Central memory CD8-positive, alpha-beta T cell (primary cell): ENCODE measurements around the gene BABAM2.
"Not testable (repeated sequence)": the region's sequence is repeated elsewhere in the genome, so short reads cannot be mapped to it uniquely, and the experiment has no call there.

Experiments
- ATAC-seq: fragments of 150-1000 bp; cut with Tn5 transposase; replicated peaks from 2 replicates; pipeline ENCODE4 v1.10.0; 2022; ENCODE audit warnings: mild to moderate bottlenecking, moderate FRiP score, moderate number of reproducible peaks; ENCODE audit not compliant: poor library complexity, severe bottlenecking; ENCODE audit errors: extremely low read depth
- DNase-seq, 2 donors: peaks; one replicate each; pipeline ENCODE4 v3.0.0; 2021; ENCODE audit warnings: low spot score in 2 of 2
- H3K27ac Mint-ChIP-seq: one replicate; pipeline ENCODE4 v1.8.0; 2022; ENCODE audit warnings: low read depth, mild to moderate bottlenecking, moderate library complexity, mixed read lengths
- H3K27me3 Mint-ChIP-seq: one replicate; pipeline ENCODE4 v1.8.0; 2022; ENCODE audit warnings: mixed read lengths
- H3K36me3 Mint-ChIP-seq: one replicate; pipeline ENCODE4 v1.8.0; 2022; ENCODE audit warnings: mild to moderate bottlenecking, moderate library complexity, mixed read lengths; ENCODE audit not compliant: insufficient read depth
- H3K4me1 Mint-ChIP-seq: one replicate; pipeline ENCODE4 v1.8.0; 2022; ENCODE audit warnings: mixed read lengths
- H3K4me3 Mint-ChIP-seq: one replicate; pipeline ENCODE4 v1.8.0; 2022; ENCODE audit warnings: mild to moderate bottlenecking, moderate library complexity, mixed read lengths
- H3K9me3 Mint-ChIP-seq: one replicate; pipeline ENCODE4 v1.8.0; 2022; ENCODE audit warnings: mixed read lengths

BABAM2 gene

DNA sequence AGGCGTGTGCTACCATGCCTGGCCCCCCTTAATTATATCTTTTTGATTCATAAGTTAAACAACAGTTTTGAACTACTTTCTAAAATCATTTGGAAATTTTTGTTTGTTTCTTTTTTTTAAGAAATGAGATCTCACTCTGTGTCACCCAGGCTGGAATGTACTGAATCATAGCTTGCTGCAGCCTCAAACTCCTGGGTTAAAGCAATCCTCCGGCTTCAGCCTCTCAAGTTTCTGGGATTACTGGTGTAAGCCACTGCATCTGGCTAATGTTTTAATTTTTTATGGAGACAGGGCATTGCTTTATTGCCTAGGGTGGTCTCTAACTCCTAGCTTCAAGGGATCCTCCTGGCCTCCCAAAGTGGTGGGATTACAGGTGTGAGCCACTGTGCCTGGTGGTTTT is 71.5 kb downstream of the BABAM2 start:
- no peaks in the 10 kb centered on the region for H3K9me3 Mint-ChIP-seq
- H3K27ac Mint-ChIP-seq = no peak overlapping the region
- DNase-seq (no peak), ATAC-seq (no peak)
- no peaks in the 10 kb centered on the region for H3K27me3 Mint-ChIP-seq
- H3K4me3 Mint-ChIP-seq = no peak overlapping the region
- peaks cover 2% of the 10 kb centered on the region for H3K36me3 Mint-ChIP-seq
- peaks cover 53% of the 10 kb centered on the region for H3K4me1 Mint-ChIP-seq

GRCh38 chr2:27963472-27963871 is 72.9 kb downstream of the BABAM2 start:
- no peak overlapping the region for H3K27ac Mint-ChIP-seq
- no peak for DNase-seq
- no peak for ATAC-seq
- peaks cover 4% of the 10 kb centered on the region for H3K36me3 Mint-ChIP-seq
- peaks cover 46% of the 10 kb centered on the region for H3K4me1 Mint-ChIP-seq
- H3K9me3 Mint-ChIP-seq = peaks cover 5% of the 10 kb centered on the region
- no peak overlapping the region for H3K4me3 Mint-ChIP-seq
- H3K27me3 Mint-ChIP-seq = no peaks in the 10 kb centered on the region

GRCh38 chr2:27964067-27964466 is 73.5 kb downstream of the BABAM2 start:
- Mint-ChIP-seq H3K36me3 (peaks cover 7% of the 10 kb centered on the region), H3K4me1 (peaks cover 41% of the 10 kb centered on the region), H3K27me3 (no peaks in the 10 kb centered on the region), H3K4me3 (no peak overlapping the region), H3K27ac (no peak overlapping the region), H3K9me3 (peaks cover 8% of the 10 kb centered on the region)
- no peak for ATAC-seq
- DNase-seq = no peak

- no peak for DNase-seq
- H3K4me3 Mint-ChIP-seq = no peak overlapping the region
- ATAC-seq = peak; percentile 89
- peak overlapping the region; percentile 78 for H3K27ac Mint-ChIP-seq
- no peaks in the 10 kb centered on the region for H3K27me3 Mint-ChIP-seq
- peaks cover 12% of the 10 kb centered on the region for H3K9me3 Mint-ChIP-seq
- H3K4me1 Mint-ChIP-seq = peaks cover 30% of the 10 kb centered on the region
- peaks cover 7% of the 10 kb centered on the region for H3K36me3 Mint-ChIP-seq
These were observed 75.3 kb downstream of the BABAM2 start for GRCh38 chr2:27965841-27966240.

DNA sequence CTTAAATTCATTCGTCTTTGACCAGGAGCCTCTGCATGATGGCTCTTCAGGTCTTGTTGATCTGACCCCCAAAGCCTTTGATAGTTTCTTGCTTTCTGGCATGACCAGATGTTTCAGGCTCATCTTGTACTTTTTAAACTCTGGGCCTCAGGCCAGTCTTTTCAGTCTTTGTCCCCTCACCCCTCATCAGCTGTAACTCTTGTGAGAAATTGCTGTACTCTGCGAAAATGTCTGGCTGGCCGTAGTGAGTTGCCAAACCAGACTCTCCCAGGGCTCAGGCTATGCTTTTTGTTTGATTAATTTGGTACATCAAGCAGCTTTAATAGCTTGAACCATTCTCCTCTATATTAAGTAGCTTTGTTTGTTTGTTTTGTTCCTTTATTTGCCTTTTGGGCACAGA is 75.9 kb downstream of the BABAM2 start:
- DNase-seq (no peak), ATAC-seq (no peak)
- H3K4me3 Mint-ChIP-seq = no peak overlapping the region
- peaks cover 7% of the 10 kb centered on the region for H3K36me3 Mint-ChIP-seq
- H3K27ac Mint-ChIP-seq = no peak overlapping the region
- H3K9me3 Mint-ChIP-seq = peaks cover 12% of the 10 kb centered on the region
- peaks cover 25% of the 10 kb centered on the region for H3K4me1 Mint-ChIP-seq
- H3K27me3 Mint-ChIP-seq = no peaks in the 10 kb centered on the region

DNA sequence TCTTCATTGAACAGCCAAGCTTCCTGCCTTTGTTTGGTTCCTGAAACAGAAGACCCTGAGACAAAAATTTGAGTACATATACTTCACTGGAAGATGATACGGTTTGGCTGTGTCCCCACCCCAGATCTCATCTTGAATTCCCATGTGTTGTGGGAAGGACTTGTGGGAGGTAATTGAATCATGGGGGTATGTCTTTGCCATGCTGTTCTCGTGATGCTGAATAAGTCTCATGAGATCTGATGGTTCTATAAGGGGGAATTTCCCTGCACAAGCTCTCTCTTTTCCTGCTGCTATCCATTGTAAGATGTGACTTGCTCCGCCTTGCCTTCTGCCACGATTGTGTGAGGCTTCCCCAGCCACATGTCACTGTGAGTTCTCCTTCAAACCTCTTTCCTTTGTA is 76.5 kb downstream of the BABAM2 start:
- no peaks in the 10 kb centered on the region for H3K27me3 Mint-ChIP-seq
- H3K36me3 Mint-ChIP-seq = peaks cover 7% of the 10 kb centered on the region
- no peak for DNase-seq
- no peak overlapping the region for H3K4me3 Mint-ChIP-seq
- peaks cover 12% of the 10 kb centered on the region for H3K9me3 Mint-ChIP-seq
- H3K27ac Mint-ChIP-seq = no peak overlapping the region
- ATAC-seq = no peak
- H3K4me1 Mint-ChIP-seq = peaks cover 25% of the 10 kb centered on the region

DNA sequence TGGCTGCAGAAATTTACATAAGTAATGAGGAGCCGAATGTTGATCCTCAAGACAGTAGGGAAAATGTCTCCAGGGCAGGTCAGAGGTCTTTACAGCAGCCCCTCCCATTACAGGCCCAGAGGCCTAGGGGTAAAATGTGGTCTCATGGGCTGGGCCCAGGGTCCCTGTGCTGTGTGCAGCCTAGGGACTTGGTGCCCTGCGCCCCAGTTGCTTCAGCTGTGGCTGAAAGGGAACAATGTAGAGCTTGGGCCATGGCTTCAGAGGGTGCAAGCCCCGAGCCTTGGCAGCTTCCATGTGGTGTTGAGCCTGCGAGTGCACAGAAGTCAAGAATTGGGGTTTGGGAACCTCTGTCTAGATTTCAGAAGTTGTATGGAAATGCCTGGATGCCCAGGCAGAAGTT is 77.5 kb downstream of the BABAM2 start:
- peaks cover 25% of the 10 kb centered on the region for H3K4me1 Mint-ChIP-seq
- not testable (repeated sequence) for H3K27ac Mint-ChIP-seq, ATAC-seq, H3K36me3 Mint-ChIP-seq, DNase-seq, H3K27me3 Mint-ChIP-seq, H3K4me3 Mint-ChIP-seq
- peaks cover 12% of the 10 kb centered on the region for H3K9me3 Mint-ChIP-seq

GRCh38 chr2:27968957-27969356 is 78.4 kb downstream of the BABAM2 start:
- DNase-seq, H3K27ac Mint-ChIP-seq, H3K4me3 Mint-ChIP-seq, H3K36me3 Mint-ChIP-seq, ATAC-seq, H3K27me3 Mint-ChIP-seq: not testable (repeated sequence)
- Mint-ChIP-seq H3K4me1 (peaks cover 25% of the 10 kb centered on the region), H3K9me3 (peaks cover 12% of the 10 kb centered on the region)

DNA sequence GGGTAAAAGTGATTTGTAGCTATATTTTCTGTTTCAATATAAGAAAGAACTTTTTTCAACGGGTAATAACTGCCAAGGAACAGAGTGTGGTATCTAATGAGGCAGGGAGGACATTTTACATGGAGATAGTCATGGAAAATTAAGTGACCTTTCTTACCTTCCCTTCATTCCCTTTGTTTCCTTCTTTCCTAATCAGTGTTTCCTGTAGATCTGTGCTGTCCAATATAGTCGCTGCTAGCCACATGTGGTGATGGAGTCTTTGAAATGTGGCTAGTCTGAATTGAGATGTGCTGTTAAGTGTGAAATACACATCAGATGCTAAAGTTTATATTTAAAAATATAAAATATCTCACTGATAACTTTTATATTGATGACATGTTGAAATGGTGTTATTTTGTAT is 81.8 kb downstream of the BABAM2 start:
- H3K4me1 Mint-ChIP-seq = peaks cover 9% of the 10 kb centered on the region
- H3K9me3 Mint-ChIP-seq = peaks cover 12% of the 10 kb centered on the region
- ATAC-seq = no peak
- no peak for DNase-seq
- H3K27ac Mint-ChIP-seq = no peak overlapping the region
- H3K27me3 Mint-ChIP-seq = no peaks in the 10 kb centered on the region
- H3K4me3 Mint-ChIP-seq = no peak overlapping the region
- H3K36me3 Mint-ChIP-seq = peaks cover 8% of the 10 kb centered on the region

DNA sequence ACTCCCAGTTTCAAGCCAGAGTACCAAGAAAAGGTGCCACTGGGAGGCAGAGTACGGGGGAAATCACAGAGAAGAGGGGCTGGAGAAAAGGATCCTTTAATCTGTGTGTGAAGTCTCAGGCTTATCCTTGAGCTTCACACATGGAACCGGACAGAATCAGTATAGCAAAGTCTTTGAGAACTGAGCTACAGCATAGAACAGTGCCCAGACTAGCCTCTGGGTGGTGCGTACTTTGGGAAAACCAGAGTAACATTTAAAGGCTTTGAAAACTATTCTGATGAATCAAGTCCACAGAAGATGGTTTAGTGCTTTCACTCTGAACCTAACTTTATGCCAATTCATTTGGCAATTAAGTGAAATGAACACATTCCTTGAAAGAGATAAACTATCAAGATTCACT is 83.1 kb downstream of the BABAM2 start:
- ATAC-seq (no peak), DNase-seq (no peak)
- Mint-ChIP-seq H3K27ac (no peak overlapping the region), H3K4me3 (no peak overlapping the region), H3K4me1 (peaks cover 12% of the 10 kb centered on the region), H3K27me3 (no peaks in the 10 kb centered on the region), H3K9me3 (peaks cover 7% of the 10 kb centered on the region), H3K36me3 (peaks cover 5% of the 10 kb centered on the region)

DNA sequence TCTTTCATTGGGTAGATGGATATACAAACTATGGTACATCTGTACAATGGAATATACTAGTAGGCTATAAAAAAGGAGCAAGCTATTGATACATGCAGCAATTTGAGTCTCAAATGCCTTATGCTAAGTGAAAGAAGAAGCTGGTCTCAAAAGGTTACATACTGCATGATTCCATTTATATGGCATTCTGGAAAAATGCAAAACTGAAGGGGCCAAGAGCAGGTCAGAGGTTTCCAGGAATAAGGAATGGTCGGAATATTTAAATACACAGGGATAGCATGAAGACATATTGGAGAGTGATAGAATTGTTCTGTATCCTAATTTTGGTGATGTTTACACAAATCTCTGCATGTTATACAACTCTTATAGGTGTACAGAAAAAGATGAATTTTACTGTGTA is 85.8 kb downstream of the BABAM2 start:
- H3K36me3 Mint-ChIP-seq = peaks cover 2% of the 10 kb centered on the region
- H3K27ac Mint-ChIP-seq = no peak overlapping the region
- H3K27me3 Mint-ChIP-seq = no peaks in the 10 kb centered on the region

GRCh38 chr2:27977731-27978312 is 87.3 kb downstream of the BABAM2 start:
- no peak for DNase-seq
- no peak for ATAC-seq
- Mint-ChIP-seq H3K27ac (peak overlapping the region; percentile 69), H3K4me1 (peaks cover 19% of the 10 kb centered on the region), H3K36me3 (peaks cover 2% of the 10 kb centered on the region), H3K4me3 (no peak overlapping the region), H3K9me3 (no peaks in the 10 kb centered on the region), H3K27me3 (no peaks in the 10 kb centered on the region)

More for the DNA sequence above, 85.8 kb downstream of the BABAM2 start:
- Mint-ChIP-seq H3K4me1 (peaks cover 19% of the 10 kb centered on the region), H3K4me3 (no peak overlapping the region), H3K9me3 (no peaks in the 10 kb centered on the region)
- DNase-seq (no peak), ATAC-seq (no peak)

- H3K36me3 Mint-ChIP-seq, H3K27ac Mint-ChIP-seq, H3K27me3 Mint-ChIP-seq, H3K9me3 Mint-ChIP-seq, H3K4me3 Mint-ChIP-seq, DNase-seq, ATAC-seq: not testable (repeated sequence)
- H3K4me1 Mint-ChIP-seq = peaks cover 19% of the 10 kb centered on the region
These were observed 88.2 kb downstream of the BABAM2 start for GRCh38 chr2:27978761-27979160.
